Osteoblast (primary cell): ENCODE results near the gene TIGD6. TPM values are rescaled to one million over a fixed set of nuclear protein-coding genes. Genes with fewer than 3 reads are reported as not detected.
A peak's percentile ranks its signal among the peaks of the same experiment; 100 is the strongest.

Source experiments
- DNase-seq: peaks from one replicate; pipeline ENCODE4 v3.0.0; 2011; ENCODE audit warnings: low spot score, mixed read lengths; ENCODE audit not compliant: insufficient read length; ENCODE audit errors: missing footprints
- H2AFZ ChIP-seq: 2 replicates; pipeline ENCODE4 v1.6.0; 2011; ENCODE audit warnings: mild to moderate bottlenecking, low read length
- H3K27ac ChIP-seq: 2 replicates; pipeline ENCODE4 v1.5.1; 2011; ENCODE audit warnings: mild to moderate bottlenecking, low read depth, low read length, moderate library complexity
- H3K27me3 ChIP-seq: 2 replicates; pipeline ENCODE4 v1.6.0; 2012; ENCODE audit warnings: mild to moderate bottlenecking, control low read depth, inconsistent platforms, low read length, moderate library complexity; ENCODE audit not compliant: insufficient read depth
- H3K36me3 ChIP-seq: 2 replicates; pipeline ENCODE4 v1.5.1; 2011; ENCODE audit warnings: mild to moderate bottlenecking, low read length, control low read depth, moderate library complexity; ENCODE audit not compliant: insufficient read depth
- H3K4me1 ChIP-seq: 2 replicates; pipeline ENCODE4 v1.5.1; 2011; ENCODE audit warnings: mild to moderate bottlenecking, low read length, control low read depth, moderate library complexity; ENCODE audit not compliant: insufficient read depth
- H3K4me2 ChIP-seq: 2 replicates; pipeline ENCODE4 v1.6.0; 2011; ENCODE audit warnings: mild to moderate bottlenecking, low read length; ENCODE audit not compliant: insufficient read depth
- H3K4me3 ChIP-seq: fragments of 200-600 bp; sonication (generic); 3 replicates; pipeline ENCODE4 v1.5.1; 2012; ENCODE audit warnings: mild to moderate bottlenecking, low read length, inconsistent platforms; ENCODE audit not compliant: insufficient read depth
- H3K79me2 ChIP-seq: 2 replicates; pipeline ENCODE4 v1.6.0; 2012; ENCODE audit warnings: mild to moderate bottlenecking, low read length, control low read depth, inconsistent platforms; ENCODE audit not compliant: insufficient read depth
- H3K9me3 ChIP-seq: 2 replicates; pipeline ENCODE4 v1.5.1; 2011; ENCODE audit warnings: low read depth, low read length, control low read depth
- H4K20me1 ChIP-seq: 2 replicates; pipeline ENCODE4 v1.6.0; 2012; ENCODE audit warnings: mild to moderate bottlenecking, low read length, control low read depth; ENCODE audit not compliant: insufficient read depth
- CTCF ChIP-seq: IDR thresholded peaks from 2 replicates; pipeline ENCODE4 v1.5.1; 2011; ENCODE audit warnings: mild to moderate bottlenecking, low read depth, low read length, moderate library complexity; ENCODE audit errors: extremely low read depth
- total RNA-seq: library from RNA; depleted of rRNA; stranded (reverse); fragments of >200 nt; gene quantifications from 2 replicates; pipeline ENCODE4 v1.2.3, GENCODE V29; 2012

TIGD6 gene
- total RNA-seq, 1 donor, result 9.8 TPM

- H3K4me2 ChIP-seq, result no peak overlapping the region
- TF ChIP-seq CTCF, result no peak
- H3K4me3 ChIP-seq, result no peak overlapping the region
These were observed 5.9 kb upstream of the TIGD6 start for GRCh38 chr5:150006318-150006717.

GRCh38 chr5:150001660-150002486 is 1.4 kb upstream of the TIGD6 start:
- Histone ChIP-seq H3K79me2 (peaks cover 86% of the 10 kb centered on the region), H3K27me3 (no peaks in the 10 kb centered on the region), H3K9me3 (no peaks in the 10 kb centered on the region), H3K27ac (peak overlapping the region; percentile 91), H3K4me1 (peaks cover 28% of the 10 kb centered on the region), H3K36me3 (peaks cover 24% of the 10 kb centered on the region), H4K20me1 (peaks cover 21% of the 10 kb centered on the region), H3K4me3 (peak overlapping the region; percentile 89), H3K4me2 (peak overlapping the region; percentile 99), H2AFZ (no peak overlapping the region)
- TF ChIP-seq CTCF, result peak; percentile 66
- DNase-seq, result peak; percentile 82

More at GRCh38 chr5:150006318-150006717, 5.9 kb upstream of the TIGD6 start:
- peaks cover 99% of the 10 kb centered on the region for H3K79me2 ChIP-seq
- H3K27me3 ChIP-seq, result no peaks in the 10 kb centered on the region
- H3K27ac ChIP-seq, result no peak overlapping the region
- no peaks in the 10 kb centered on the region for H3K9me3 ChIP-seq
- peaks cover 35% of the 10 kb centered on the region for H4K20me1 ChIP-seq
- DNase-seq, result no peak
- H3K36me3 ChIP-seq, result peaks cover 59% of the 10 kb centered on the region
- peaks cover 27% of the 10 kb centered on the region for H3K4me1 ChIP-seq
- H2AFZ ChIP-seq, result no peak overlapping the region

- Histone ChIP-seq H4K20me1 (peaks cover 18% of the 10 kb centered on the region), H3K4me3 (peak overlapping the region; percentile 89), H3K36me3 (peaks cover 20% of the 10 kb centered on the region), H3K4me1 (peaks cover 28% of the 10 kb centered on the region), H3K27me3 (no peaks in the 10 kb centered on the region), H3K9me3 (no peaks in the 10 kb centered on the region), H3K79me2 (peaks cover 79% of the 10 kb centered on the region), H2AFZ (peak overlapping the region; percentile 87), H3K27ac (peak overlapping the region; percentile 91), H3K4me2 (peak overlapping the region; percentile 99)
- no peak for TF ChIP-seq CTCF
- peak; percentile 79 for DNase-seq
These were observed 671 bp upstream of the TIGD6 start for GRCh38 chr5:150000990-150001659.

- peak overlapping the region; percentile 89 for H3K4me3 ChIP-seq
- DNase-seq, result no peak
- peak overlapping the region; percentile 99 for H3K4me2 ChIP-seq
- peaks cover 21% of the 10 kb centered on the region for H3K36me3 ChIP-seq
- no peak for TF ChIP-seq CTCF
- no peaks in the 10 kb centered on the region for H3K9me3 ChIP-seq
- H3K79me2 ChIP-seq, result peaks cover 66% of the 10 kb centered on the region
- peak overlapping the region; percentile 87 for H2AFZ ChIP-seq
- H4K20me1 ChIP-seq, result peaks cover 16% of the 10 kb centered on the region
- H3K27me3 ChIP-seq, result no peaks in the 10 kb centered on the region
- H3K27ac ChIP-seq, result peak overlapping the region; percentile 91
- H3K4me1 ChIP-seq, result peaks cover 30% of the 10 kb centered on the region
These were observed 593 bp downstream of the TIGD6 start for GRCh38 chr5:149999866-150000255.
